NB4 (cell line): Measurements from ENCODE around the gene GABRB1.

Experiments used
- DNase-seq: peaks from one replicate; pipeline ENCODE4 v3.0.0; 2010; ENCODE audit warnings: low read depth
- H3K4me3 ChIP-seq: one replicate; pipeline ENCODE4 v1.5.1; 2011; ENCODE audit warnings: mild to moderate bottlenecking, low read depth, low read length, moderate library complexity
- CTCF ChIP-seq: IDR thresholded peaks from one replicate; pipeline ENCODE4 v1.5.1; 2012; ENCODE audit warnings: low read depth, low read length
- MAX ChIP-seq: IDR thresholded peaks from 2 replicates; pipeline ENCODE4 v1.6.1; 2011; ENCODE audit warnings: low read depth, low read length
- MYC ChIP-seq: IDR thresholded peaks from 2 replicates; pipeline ENCODE4 v1.6.1; 2011; ENCODE audit warnings: low read depth, low read length
- POLR2A ChIP-seq: IDR thresholded peaks from 2 replicates; pipeline ENCODE4 v1.6.1; 2011; ENCODE audit warnings: mild to moderate bottlenecking; ENCODE audit not compliant: insufficient read length; ENCODE audit errors: extremely low read depth

GABRB1 gene

GRCh38 chr4:47049347-47049746 is 18.0 kb downstream of the GABRB1 start:
- TF ChIP-seq CTCF, result no peak
- TF ChIP-seq POLR2A, result no peak
- TF ChIP-seq MYC, result no peak
- TF ChIP-seq MAX, result no peak
- H3K4me3 ChIP-seq, result no peak overlapping the region
- DNase-seq, result no peak

GRCh38 chr4:47050761-47051725 is 19.7 kb downstream of the GABRB1 start:
- H3K4me3 ChIP-seq, result no peak overlapping the region
- no peak for DNase-seq
- TF ChIP-seq MAX (no peak), CTCF (no peak), MYC (no peak), POLR2A (no peak)

GRCh38 chr4:47053485-47053884 is 22.1 kb downstream of the GABRB1 start:
- H3K4me3 ChIP-seq, result no peak overlapping the region
- TF ChIP-seq POLR2A (no peak), CTCF (no peak), MAX (no peak), MYC (no peak)
- DNase-seq, result no peak

- no peak for TF ChIP-seq MYC
- no peak for TF ChIP-seq CTCF
- TF ChIP-seq POLR2A, result no peak
- no peak for TF ChIP-seq MAX
- no peak overlapping the region for H3K4me3 ChIP-seq
- DNase-seq, result no peak
Measured at GRCh38 chr4:47054130-47054529, 22.8 kb downstream of the GABRB1 start.

- H3K4me3 ChIP-seq, result no peak overlapping the region
- no peak for DNase-seq
- TF ChIP-seq MYC (no peak), CTCF (no peak), MAX (no peak), POLR2A (no peak)
Measured at GRCh38 chr4:47057991-47058390, 26.6 kb downstream of the GABRB1 start.
